ENCODE data around the gene ORC5. TPM values are rescaled to one million over a fixed set of nuclear protein-coding genes. Genes with fewer than 3 reads are reported as not detected.
"Not testable (repeated sequence)": the region's sequence is repeated elsewhere in the genome, so short reads cannot be mapped to it uniquely, and the experiment has no call there.

The ORC5 gene
- total RNA-seq, 4 donors from 2014 or later = 11.8 to 36.6 (median 12.7) TPM

- Histone ChIP-seq H3K36me3 (no peaks in the 10 kb centered on the region), H3K4me1 (no peaks in the 10 kb centered on the region), H3K27me3 (no peaks in the 10 kb centered on the region), H3K27ac (replicated peaks in 1 of 4) (no peak overlapping the region), H3K9me3 (no peaks in the 10 kb centered on the region), H3K4me3 (no peak overlapping the region)
- intact Hi-C loops (cut with DNase I) = no loop called here
- no peak for DNase-seq (ENCODE audit: extremely low spot score)
- no peak for TF ChIP-seq POLR2AphosphoS5 (IDR thresholded peaks at IDR 0.05)
- no peak for TF ChIP-seq CTCF (IDR thresholded peaks at IDR 0.05)
- no peak for TF ChIP-seq EP300 (IDR thresholded peaks at IDR 0.05)
- TF ChIP-seq POLR2A (IDR thresholded peaks at IDR 0.05; ENCODE audit: low read depth) = no peak
- 63% methylated on average over 3 of the region's 3 CpGs for WGBS
These were observed 34.8 kb upstream of the ORC5 start for GRCh38 chr7:104242638-104243037.

DNA sequence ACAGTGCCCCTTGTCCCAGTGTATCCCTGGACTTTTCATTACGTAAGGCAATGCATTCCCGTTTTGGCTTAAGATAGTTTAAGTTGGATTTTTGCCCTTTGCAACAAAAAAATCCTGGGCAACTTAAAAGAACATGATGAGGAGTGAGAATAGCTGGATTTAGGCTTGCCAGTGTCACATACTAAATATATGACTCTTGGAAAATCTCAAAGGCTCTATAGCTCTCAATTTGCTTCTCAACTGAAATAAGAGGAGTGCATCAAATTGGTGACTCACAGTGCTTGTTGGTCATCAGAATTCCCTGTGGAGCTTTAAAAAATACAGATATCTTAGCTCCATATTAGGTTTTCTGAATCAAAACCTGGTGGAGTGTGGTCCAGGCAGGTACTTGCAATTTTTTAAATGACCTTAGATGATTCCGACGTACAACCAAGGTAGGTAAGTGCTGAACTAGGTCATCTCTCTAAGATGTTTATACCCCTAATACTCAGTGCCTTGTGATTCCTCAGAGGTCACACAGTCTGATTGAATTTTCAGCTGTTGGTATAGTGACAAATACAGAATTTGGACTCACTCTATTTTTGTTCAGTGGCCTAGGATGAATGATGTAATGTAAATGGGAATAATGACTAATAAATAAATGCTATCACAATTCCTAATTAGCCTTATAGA lies 33.9 kb upstream of the ORC5 start:
- no peak overlapping the region for H3K4me3 ChIP-seq
- no peaks in the 10 kb centered on the region for H3K4me1 ChIP-seq
- no peak for TF ChIP-seq CTCF (IDR thresholded peaks at IDR 0.05)
- no peak for TF ChIP-seq POLR2AphosphoS5 (IDR thresholded peaks at IDR 0.05)
- no peak for TF ChIP-seq EP300 (IDR thresholded peaks at IDR 0.05)
- no peak for TF ChIP-seq POLR2A (IDR thresholded peaks at IDR 0.05; ENCODE audit: low read depth)
- WGBS = 83% methylated on average over 4 of the region's 4 CpGs
- no peak overlapping the region for H3K27ac ChIP-seq (replicated peaks in 1 of 4)
- H3K9me3 ChIP-seq = no peaks in the 10 kb centered on the region
- intact Hi-C loops (cut with DNase I) = no loop called here
- DNase-seq (ENCODE audit: extremely low spot score) = no peak
- H3K36me3 ChIP-seq = no peaks in the 10 kb centered on the region
- H3K27me3 ChIP-seq = no peaks in the 10 kb centered on the region

GRCh38 chr7:104241135-104241534 lies 33.3 kb upstream of the ORC5 start:
- intact Hi-C loops (cut with DNase I) = no loop called here
- TF ChIP-seq POLR2A (IDR thresholded peaks at IDR 0.05; ENCODE audit: low read depth) (no peak), POLR2AphosphoS5 (IDR thresholded peaks at IDR 0.05) (no peak), EP300 (IDR thresholded peaks at IDR 0.05) (no peak), CTCF (IDR thresholded peaks at IDR 0.05) (no peak)

DNA sequence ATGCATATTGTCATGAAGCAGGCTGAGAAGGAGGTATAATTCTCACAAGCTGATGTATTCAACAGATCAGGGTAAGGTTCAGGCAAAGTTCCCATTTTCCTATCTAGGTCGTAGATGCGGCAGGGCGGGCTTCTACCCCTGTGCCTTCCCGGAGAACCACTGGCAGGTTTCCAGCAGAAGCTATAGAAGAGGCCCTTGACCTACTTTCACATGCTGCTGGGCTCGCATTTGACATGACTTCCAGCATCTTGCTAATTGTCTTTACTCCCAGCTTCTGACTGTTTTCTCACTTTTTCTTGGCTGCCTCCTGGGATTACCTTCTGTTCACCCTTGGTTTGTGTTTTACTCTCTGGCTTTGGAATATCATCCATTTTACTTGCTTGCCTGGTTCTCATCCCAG lies 32.6 kb upstream of the ORC5 start:
- 56% methylated on average over 5 of the region's 5 CpGs for WGBS
- Histone ChIP-seq H3K9me3 (no peaks in the 10 kb centered on the region), H3K4me1 (no peaks in the 10 kb centered on the region), H3K27ac (replicated peaks in 1 of 4) (no peak overlapping the region), H3K4me3 (no peak overlapping the region), H3K27me3 (no peaks in the 10 kb centered on the region), H3K36me3 (no peaks in the 10 kb centered on the region)
- no peak for TF ChIP-seq CTCF (IDR thresholded peaks at IDR 0.05)
- no peak for TF ChIP-seq POLR2AphosphoS5 (IDR thresholded peaks at IDR 0.05)
- TF ChIP-seq EP300 (IDR thresholded peaks at IDR 0.05) = no peak
- no peak for TF ChIP-seq POLR2A (IDR thresholded peaks at IDR 0.05; ENCODE audit: low read depth)
- no peak for DNase-seq (ENCODE audit: extremely low spot score)
- intact Hi-C loops (cut with DNase I) = no loop called here

More at GRCh38 chr7:104241135-104241534, 33.3 kb upstream of the ORC5 start:
- no peak for DNase-seq (ENCODE audit: extremely low spot score)
- Histone ChIP-seq H3K4me1 (no peaks in the 10 kb centered on the region), H3K27me3 (no peaks in the 10 kb centered on the region), H3K27ac (replicated peaks in 1 of 4) (no peak overlapping the region), H3K4me3 (no peak overlapping the region), H3K36me3 (no peaks in the 10 kb centered on the region), H3K9me3 (no peaks in the 10 kb centered on the region)
- 95% methylated on average over 3 of the region's 3 CpGs for WGBS

DNA sequence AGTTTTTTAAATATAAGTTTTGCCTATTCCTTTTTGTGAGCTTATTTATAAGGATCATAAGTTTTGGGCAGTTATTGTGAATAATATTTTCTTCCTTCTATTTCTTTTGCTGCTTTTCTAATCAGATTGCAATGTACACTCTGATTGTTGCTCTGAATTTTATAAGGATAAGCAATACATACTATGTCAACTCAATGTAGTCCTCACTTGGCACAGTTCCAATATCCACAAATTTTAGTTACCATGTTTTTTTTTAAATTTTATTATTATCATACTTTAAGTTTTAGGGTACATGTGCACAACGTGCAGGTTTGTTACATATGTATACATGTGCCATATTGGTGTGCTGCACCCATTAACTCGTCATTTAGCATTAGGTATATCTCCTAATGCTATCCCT lies 27.2 kb upstream of the ORC5 start:
- DNase-seq (ENCODE audit: extremely low spot score); H3K4me1 ChIP-seq; H3K27ac ChIP-seq (replicated peaks in 1 of 4); H3K9me3 ChIP-seq; H3K4me3 ChIP-seq; H3K36me3 ChIP-seq: not testable (repeated sequence)
- peaks cover 0 to 13% (median 0%) of the 10 kb centered on the region in 4 donors for H3K27me3 ChIP-seq
- intact Hi-C loops (cut with DNase I) = loop anchor here (5.0 kb wide), 2 partner anchors 612 to 682 kb away; no protein-coding TSS in a partner anchor
- WGBS = 75% methylated on average over 2 of the region's 2 CpGs

Data from esophagus muscularis mucosa (tissue), 4 donors.